Endodermal cell (in vitro differentiated cells): Measurements from ENCODE around the gene COL11A2. TPM values are rescaled to one million over a fixed set of nuclear protein-coding genes. Genes with fewer than 3 reads are reported as not detected.

Experiments used
- DNase-seq: peaks from one replicate; pipeline ENCODE4 v3.0.0-alpha.2; 2017
- H3K27ac ChIP-seq: 2 replicates; pipeline ENCODE4 v1.5.1; 2013; ENCODE audit warnings: mild to moderate bottlenecking, low read depth, low read length, moderate library complexity
- H3K27me3 ChIP-seq: 2 replicates; pipeline ENCODE4 v1.6.1; 2013; ENCODE audit warnings: mild to moderate bottlenecking, low read length, moderate library complexity; ENCODE audit not compliant: insufficient read depth, control insufficient read depth, poor library complexity, severe bottlenecking
- H3K36me3 ChIP-seq: 2 replicates; pipeline ENCODE4 v1.7.0; 2013; ENCODE audit warnings: mild to moderate bottlenecking, low read length, moderate library complexity; ENCODE audit not compliant: control insufficient read depth, insufficient read depth
- H3K4me1 ChIP-seq: one replicate; pipeline ENCODE4 v1.7.0; 2013; ENCODE audit warnings: low read length; ENCODE audit not compliant: control insufficient read depth, insufficient read depth
- H3K4me3 ChIP-seq: 2 replicates; pipeline ENCODE4 v1.5.1; 2013; ENCODE audit warnings: mild to moderate bottlenecking, low read length, moderate library complexity
- H3K9ac ChIP-seq: 2 replicates; pipeline ENCODE4 v1.6.1; 2013; ENCODE audit warnings: mild to moderate bottlenecking, low read length, moderate library complexity; ENCODE audit not compliant: poor library complexity, severe bottlenecking; ENCODE audit errors: extremely low read depth
- H3K9me3 ChIP-seq: 2 replicates; pipeline ENCODE4 v1.6.1; 2013; ENCODE audit warnings: mild to moderate bottlenecking, low read length, moderate library complexity; ENCODE audit not compliant: control insufficient read depth
- H3K27ac Mint-ChIP-seq: 2 replicates; pipeline ENCODE4 v1.8.0; 2020; ENCODE audit warnings: mixed read lengths
- H3K27me3 Mint-ChIP-seq: 2 replicates; pipeline ENCODE4 v1.8.0; 2021; ENCODE audit warnings: mild to moderate bottlenecking, mixed read lengths; ENCODE audit not compliant: insufficient read depth
- H3K36me3 Mint-ChIP-seq: 2 replicates; pipeline ENCODE4 v1.8.0; 2020; ENCODE audit warnings: low read depth, mixed read lengths
- H3K4me1 Mint-ChIP-seq: 2 replicates; pipeline ENCODE4 v1.8.0; 2020; ENCODE audit warnings: mixed read lengths
- H3K4me3 Mint-ChIP-seq: 2 replicates; pipeline ENCODE4 v1.8.0; 2020; ENCODE audit warnings: mild to moderate bottlenecking, moderate library complexity, mixed read lengths
- H3K9me3 Mint-ChIP-seq: 2 replicates; pipeline ENCODE4 v1.8.0; 2020; ENCODE audit warnings: mild to moderate bottlenecking, mixed read lengths
- WGBS, 2 experiments: methylation state at CpG; one replicate each; pipeline versions ENCODE4 v1.1.5 to v1.1.7; 2013; ENCODE audit warnings: missing lambda C conversion rate in 2 of 2, mixed read lengths in 1 of 2; ENCODE audit not compliant: insufficient coverage in 1 of 2, insufficient read length in 1 of 2; 5-methylcytosine and 5-hydroxymethylcytosine counted together
- total RNA-seq, 2 donors: library from RNA; stranded (reverse); fragmentation: NEBNext Ultra II Directional in 1 of 2; extraction: Animal tissue kit (Norgen Biotek cat#: 25700) in 1 of 2; gene quantifications; 2 replicates in 1 of 2; 3 replicates in 1 of 2; pipeline ENCODE4 v1.2.1, GENCODE V29; 2021
- TF ChIP-seq, protein P1 (sequence below): fragments of 200-600 bp; sonication (generic); conservative IDR thresholded peaks from 2 replicates; pipeline ENCODE4 v1.5.0; 2021; ENCODE audit warnings: antibody characterized with exemption, mild to moderate bottlenecking

Gene COL11A2
- total RNA-seq, 2 donors from 2014 or later: 1.3 to 2.8 TPM

DNA sequence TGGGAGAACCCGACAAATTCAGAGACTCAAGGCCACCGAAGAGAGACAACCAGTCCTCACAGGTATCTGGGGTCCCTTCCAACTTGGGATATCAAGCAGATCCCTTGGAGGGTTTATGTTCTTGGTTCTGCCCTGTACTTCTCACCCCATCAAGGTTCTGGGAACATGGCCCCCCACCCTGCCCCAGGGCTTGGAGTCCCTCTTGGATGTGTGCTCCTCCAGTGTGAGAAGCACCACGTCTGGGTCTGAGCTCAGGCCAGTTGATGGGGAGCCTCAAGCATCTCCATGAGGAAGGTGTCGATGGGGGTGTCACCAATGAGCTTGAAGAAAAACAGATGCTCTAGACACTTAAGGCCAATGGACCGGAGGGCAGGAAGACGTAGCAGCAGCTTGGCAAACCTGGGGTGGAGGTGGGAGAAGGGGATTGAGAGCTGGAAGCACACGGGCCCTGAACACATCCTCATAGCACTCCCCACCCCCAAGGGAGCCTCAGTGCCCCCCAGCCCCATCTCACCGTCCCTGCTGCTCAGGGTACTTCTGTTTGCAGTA, 2.2 kb upstream of the COL11A2 start:
- 90 to 92% methylated on average over 2 to 7 of the region's 8 CpGs for WGBS, 2 experiments
- peaks cover 30% of the 10 kb centered on the region for H3K36me3 Mint-ChIP-seq
- H3K27ac Mint-ChIP-seq: no peak overlapping the region

DNA sequence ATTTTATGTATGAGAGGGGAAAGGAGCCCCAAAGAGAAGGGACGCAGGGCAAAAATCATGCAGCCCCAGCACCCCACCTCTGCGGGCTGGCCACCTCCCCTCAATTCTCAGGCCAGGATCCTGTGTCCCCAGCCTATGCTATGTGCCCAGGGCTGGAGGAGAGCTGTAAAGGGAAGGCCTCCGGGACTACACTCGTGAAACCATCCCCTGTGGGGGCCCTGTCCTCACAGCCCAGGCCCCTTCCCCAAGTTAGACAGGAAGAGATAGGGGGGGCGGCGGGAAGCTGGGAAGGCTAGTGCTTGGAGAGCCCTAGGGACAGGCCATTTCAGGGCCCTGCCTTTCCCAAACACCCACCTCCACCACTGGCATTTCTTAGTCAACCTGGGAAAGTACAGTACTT, 1.4 kb upstream of the COL11A2 start:
- peaks cover 11% of the 10 kb centered on the region for H3K4me1 Mint-ChIP-seq
- 77% methylated on average over 6 of the region's 6 CpGs; no CpG with 5 or more reads in 1 of the 2 experiments for WGBS, 2 experiments
- Histone ChIP-seq H3K4me3 (no peak overlapping the region), H3K9me3 (no peaks in the 10 kb centered on the region), H3K27ac (no peak overlapping the region), H3K4me1 (peaks cover 4% of the 10 kb centered on the region), H3K36me3 (peaks cover 28% of the 10 kb centered on the region), H3K27me3 (peaks cover 38% of the 10 kb centered on the region), H3K9ac (no peak overlapping the region)
- peaks cover 30% of the 10 kb centered on the region for H3K36me3 Mint-ChIP-seq
- DNase-seq: peak; percentile 56
- H3K27me3 Mint-ChIP-seq: peaks cover 37% of the 10 kb centered on the region
- no peaks in the 10 kb centered on the region for H3K9me3 Mint-ChIP-seq
- TF ChIP-seq, protein P1, sequence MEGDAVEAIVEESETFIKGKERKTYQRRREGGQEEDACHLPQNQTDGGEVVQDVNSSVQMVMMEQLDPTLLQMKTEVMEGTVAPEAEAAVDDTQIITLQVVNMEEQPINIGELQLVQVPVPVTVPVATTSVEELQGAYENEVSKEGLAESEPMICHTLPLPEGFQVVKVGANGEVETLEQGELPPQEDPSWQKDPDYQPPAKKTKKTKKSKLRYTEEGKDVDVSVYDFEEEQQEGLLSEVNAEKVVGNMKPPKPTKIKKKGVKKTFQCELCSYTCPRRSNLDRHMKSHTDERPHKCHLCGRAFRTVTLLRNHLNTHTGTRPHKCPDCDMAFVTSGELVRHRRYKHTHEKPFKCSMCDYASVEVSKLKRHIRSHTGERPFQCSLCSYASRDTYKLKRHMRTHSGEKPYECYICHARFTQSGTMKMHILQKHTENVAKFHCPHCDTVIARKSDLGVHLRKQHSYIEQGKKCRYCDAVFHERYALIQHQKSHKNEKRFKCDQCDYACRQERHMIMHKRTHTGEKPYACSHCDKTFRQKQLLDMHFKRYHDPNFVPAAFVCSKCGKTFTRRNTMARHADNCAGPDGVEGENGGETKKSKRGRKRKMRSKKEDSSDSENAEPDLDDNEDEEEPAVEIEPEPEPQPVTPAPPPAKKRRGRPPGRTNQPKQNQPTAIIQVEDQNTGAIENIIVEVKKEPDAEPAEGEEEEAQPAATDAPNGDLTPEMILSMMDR: no peak
- no peak overlapping the region for H3K27ac Mint-ChIP-seq
- H3K4me3 Mint-ChIP-seq: peak overlapping the region; percentile 61

More for the DNA sequence above, 2.2 kb upstream of the COL11A2 start:
- no peak for DNase-seq
- peaks cover 31% of the 10 kb centered on the region for H3K27me3 ChIP-seq
- H3K36me3 ChIP-seq: peaks cover 28% of the 10 kb centered on the region
- H3K27me3 Mint-ChIP-seq: peaks cover 31% of the 10 kb centered on the region
- no peak overlapping the region for H3K27ac ChIP-seq
- H3K9ac ChIP-seq: no peak overlapping the region
- H3K9me3 Mint-ChIP-seq: no peaks in the 10 kb centered on the region
- H3K4me3 Mint-ChIP-seq: no peak overlapping the region
- peaks cover 4% of the 10 kb centered on the region for H3K4me1 ChIP-seq
- H3K4me1 Mint-ChIP-seq: peaks cover 17% of the 10 kb centered on the region
- H3K4me3 ChIP-seq: no peak overlapping the region
- TF ChIP-seq, protein P1: no peak
- H3K9me3 ChIP-seq: no peaks in the 10 kb centered on the region

DNA sequence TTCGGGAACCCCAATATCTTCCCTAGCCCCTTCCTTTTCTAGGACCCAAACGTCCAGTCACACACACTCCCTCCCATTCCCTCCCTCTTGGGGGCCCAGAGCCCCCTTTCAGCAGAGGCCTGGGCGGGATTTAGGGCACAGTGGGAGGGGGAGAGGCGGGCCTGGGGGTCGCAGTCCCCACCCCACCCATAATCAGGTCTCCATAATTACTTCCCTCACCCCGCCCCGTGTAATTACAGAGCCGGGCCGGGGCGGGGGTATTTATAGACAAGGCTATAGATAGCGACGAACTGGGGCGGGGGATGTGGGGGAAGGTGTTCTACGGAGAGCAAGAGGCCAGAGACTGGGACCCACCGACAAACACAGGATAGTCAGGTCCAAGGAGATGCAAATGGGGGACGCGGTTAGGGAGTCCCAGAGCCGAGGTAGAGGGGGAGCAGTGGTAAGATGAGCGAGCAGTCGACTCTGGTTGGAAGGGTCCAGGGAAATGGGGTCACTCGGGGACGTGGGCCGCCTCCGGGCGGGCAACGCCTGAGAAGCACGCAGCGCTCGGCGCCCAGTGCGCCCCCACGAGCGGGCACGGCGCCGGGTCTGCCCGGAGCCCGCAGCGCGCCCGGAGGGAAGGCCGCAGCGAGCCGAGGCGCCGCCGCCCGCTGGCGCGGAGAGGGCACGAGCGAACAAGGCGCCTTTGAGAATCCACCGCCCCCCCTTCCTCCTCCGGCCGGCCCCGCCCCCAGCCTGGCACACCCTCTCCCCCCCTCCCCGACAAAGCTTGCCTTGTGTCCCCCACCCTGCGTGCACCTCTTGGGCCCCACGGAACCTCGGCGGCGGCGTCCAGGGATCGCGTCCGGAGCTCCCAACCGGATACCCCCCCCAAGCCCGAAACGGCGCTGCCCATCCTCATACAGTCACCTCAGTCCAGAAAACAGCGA, 670 bp upstream of the COL11A2 start:
- no peaks in the 10 kb centered on the region for H3K9me3 ChIP-seq
- 6 to 12% methylated on average over 7 to 64 of the region's 72 CpGs for WGBS, 2 experiments
- peaks cover 4% of the 10 kb centered on the region for H3K4me1 ChIP-seq
- Mint-ChIP-seq H3K27ac (no peak overlapping the region), H3K27me3 (peaks cover 42% of the 10 kb centered on the region), H3K4me1 (peaks cover 11% of the 10 kb centered on the region), H3K9me3 (no peaks in the 10 kb centered on the region), H3K4me3 (peak overlapping the region; percentile 61), H3K36me3 (peaks cover 30% of the 10 kb centered on the region)
- peaks cover 28% of the 10 kb centered on the region for H3K36me3 ChIP-seq
- peaks cover 45% of the 10 kb centered on the region for H3K27me3 ChIP-seq
- H3K9ac ChIP-seq: no peak overlapping the region
- peak; percentile 67 for DNase-seq
- TF ChIP-seq, protein P1: no peak
- peak overlapping the region; percentile 72 for H3K4me3 ChIP-seq
- H3K27ac ChIP-seq: no peak overlapping the region
